Measurements from ENCODE around the gene KAT6B. TPM values are rescaled to one million over a fixed set of nuclear protein-coding genes. Genes with fewer than 3 reads are reported as not detected.

Gene KAT6B
- total RNA-seq, 2 experiments from 2014 or later = 23.1 to 26.9 TPM

GRCh38 chr10:75028049-75028448 lies 201.6 kb downstream of the KAT6B start:
- no peaks in the 10 kb centered on the region for H3K27me3 Mint-ChIP-seq
- ChIA-PET POLR2A (no interaction called here), CTCF (interaction anchor here (0.6 kb wide), 1 partner anchor 206 kb away, joined by 3 read pairs; no protein-coding TSS in a partner anchor)
- no peaks in the 10 kb centered on the region for H3K9me3 Mint-ChIP-seq
- H3K36me3 Mint-ChIP-seq (ENCODE audit: low read depth) = peaks cover 26% of the 10 kb centered on the region
- DNase-seq = no peak
- no peak overlapping the region for H3K27ac Mint-ChIP-seq
- H3K4me3 Mint-ChIP-seq = no peak overlapping the region
- H3K4me1 Mint-ChIP-seq = no peaks in the 10 kb centered on the region

- no peak for DNase-seq
- H3K27ac Mint-ChIP-seq = no peak overlapping the region
These were observed 202.3 kb downstream of the KAT6B start for GRCh38 chr10:75028748-75029147.

DNA sequence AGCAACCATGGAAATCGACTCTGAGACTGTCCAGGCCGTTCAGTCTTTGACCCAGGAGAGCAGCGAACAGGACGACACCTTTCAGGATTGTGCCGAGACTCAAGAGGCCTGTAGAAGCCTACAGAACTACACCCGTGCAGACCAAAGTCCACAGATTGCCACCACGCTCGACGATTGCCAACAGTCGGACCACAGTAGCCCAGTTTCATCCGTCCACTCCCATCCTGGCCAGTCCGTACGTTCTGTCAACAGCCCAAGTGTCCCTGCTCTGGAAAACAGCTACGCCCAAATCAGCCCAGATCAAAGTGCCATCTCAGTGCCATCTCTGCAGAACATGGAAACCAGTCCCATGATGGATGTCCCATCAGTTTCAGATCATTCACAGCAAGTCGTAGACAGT lies 203.0 kb downstream of the KAT6B start:
- Mint-ChIP-seq H3K9me3 (no peaks in the 10 kb centered on the region), H3K27me3 (no peaks in the 10 kb centered on the region), H3K27ac (no peak overlapping the region), H3K36me3 (ENCODE audit: low read depth) (peaks cover 28% of the 10 kb centered on the region), H3K4me3 (no peak overlapping the region), H3K4me1 (peaks cover 9% of the 10 kb centered on the region)
- ChIA-PET POLR2A (no interaction called here), CTCF (interaction anchor here (1.2 to 1.5 kb wide), 3 partner anchors 9 to 290 kb away, joined by 3 to 4 read pairs (median 3); partner anchors contain the start of gene COMTD1)
- no peak for DNase-seq

More at GRCh38 chr10:75028748-75029147, 202.3 kb downstream of the KAT6B start:
- peaks cover 2% of the 10 kb centered on the region for H3K4me1 Mint-ChIP-seq
- CTCF ChIA-PET = interaction anchor here (0.6 to 1.3 kb wide), 2 partner anchors 10 to 115 kb away, joined by 3 to 4 read pairs; no protein-coding TSS in a partner anchor
- no peak overlapping the region for H3K4me3 Mint-ChIP-seq
- POLR2A ChIA-PET = no interaction called here
- H3K27me3 Mint-ChIP-seq = no peaks in the 10 kb centered on the region
- peaks cover 28% of the 10 kb centered on the region for H3K36me3 Mint-ChIP-seq (ENCODE audit: low read depth)
- H3K9me3 Mint-ChIP-seq = no peaks in the 10 kb centered on the region

DNA sequence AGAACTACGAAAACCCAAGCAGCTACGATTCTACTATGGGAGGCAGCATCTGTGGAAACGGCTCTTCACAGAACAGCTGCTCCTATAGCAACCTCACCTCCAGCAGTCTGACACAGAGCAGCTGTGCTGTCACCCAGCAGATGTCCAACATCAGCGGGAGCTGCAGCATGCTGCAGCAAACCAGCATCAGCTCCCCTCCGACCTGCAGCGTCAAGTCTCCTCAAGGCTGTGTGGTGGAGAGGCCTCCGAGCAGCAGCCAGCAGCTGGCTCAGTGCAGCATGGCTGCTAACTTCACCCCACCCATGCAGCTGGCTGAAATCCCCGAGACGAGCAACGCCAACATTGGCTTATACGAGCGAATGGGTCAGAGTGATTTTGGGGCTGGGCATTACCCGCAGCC lies 203.5 kb downstream of the KAT6B start:
- Mint-ChIP-seq H3K27me3 (no peaks in the 10 kb centered on the region), H3K4me3 (no peak overlapping the region), H3K4me1 (peaks cover 13% of the 10 kb centered on the region), H3K36me3 (ENCODE audit: low read depth) (peaks cover 24% of the 10 kb centered on the region), H3K27ac (no peak overlapping the region), H3K9me3 (no peaks in the 10 kb centered on the region)
- CTCF ChIA-PET = interaction anchor here (0.5 to 1.5 kb wide), 5 partner anchors 9 to 290 kb away, joined by 3 to 4 read pairs (median 3); partner anchors contain the start of gene COMTD1
- POLR2A ChIA-PET = no interaction called here
- no peak for DNase-seq

DNA sequence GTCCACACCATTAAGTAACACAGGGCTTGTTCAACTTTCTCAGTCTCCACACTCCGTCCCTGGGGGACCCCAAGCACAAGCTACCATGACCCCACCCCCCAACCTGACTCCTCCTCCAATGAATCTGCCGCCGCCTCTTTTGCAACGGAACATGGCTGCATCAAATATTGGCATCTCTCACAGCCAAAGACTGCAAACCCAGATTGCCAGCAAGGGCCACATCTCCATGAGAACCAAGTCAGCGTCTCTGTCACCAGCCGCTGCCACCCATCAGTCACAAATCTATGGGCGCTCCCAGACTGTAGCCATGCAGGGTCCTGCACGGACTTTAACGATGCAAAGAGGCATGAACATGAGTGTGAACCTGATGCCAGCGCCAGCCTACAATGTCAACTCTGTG lies 204.0 kb downstream of the KAT6B start:
- Mint-ChIP-seq H3K27me3 (no peaks in the 10 kb centered on the region), H3K4me1 (peaks cover 16% of the 10 kb centered on the region), H3K9me3 (no peaks in the 10 kb centered on the region), H3K36me3 (ENCODE audit: low read depth) (peaks cover 23% of the 10 kb centered on the region), H3K4me3 (no peak overlapping the region), H3K27ac (no peak overlapping the region)
- ChIA-PET POLR2A (no interaction called here), CTCF (interaction anchor here (0.5 to 1.5 kb wide), 4 partner anchors 155 to 291 kb away, joined by 3 read pairs; partner anchors contain the start of gene COMTD1)
- no peak for DNase-seq

DNA sequence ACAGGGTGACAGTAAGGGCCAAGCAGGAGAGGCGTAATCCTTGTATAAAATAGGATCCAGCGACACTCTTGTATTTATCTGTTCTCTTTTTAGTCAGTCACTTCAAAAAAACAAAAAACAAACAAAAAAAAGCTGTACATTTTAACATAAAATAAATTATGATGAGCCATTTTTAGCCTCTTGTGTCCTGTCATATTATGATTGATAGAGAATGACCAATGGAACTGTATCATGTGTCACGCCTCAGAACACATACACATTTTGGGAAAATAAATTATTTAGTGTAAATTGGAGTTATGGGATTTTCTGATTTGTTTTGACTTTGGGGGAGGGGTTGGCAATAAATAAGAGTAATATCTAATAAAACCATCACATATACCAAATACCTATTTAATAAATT lies 205.7 kb downstream of the KAT6B start:
- ChIA-PET CTCF (no interaction called here), POLR2A (no interaction called here)
- Mint-ChIP-seq H3K36me3 (ENCODE audit: low read depth) (peaks cover 19% of the 10 kb centered on the region), H3K9me3 (no peaks in the 10 kb centered on the region), H3K4me1 (peaks cover 16% of the 10 kb centered on the region), H3K27ac (no peak overlapping the region), H3K27me3 (no peaks in the 10 kb centered on the region), H3K4me3 (no peak overlapping the region)
- no peak for DNase-seq

DNA sequence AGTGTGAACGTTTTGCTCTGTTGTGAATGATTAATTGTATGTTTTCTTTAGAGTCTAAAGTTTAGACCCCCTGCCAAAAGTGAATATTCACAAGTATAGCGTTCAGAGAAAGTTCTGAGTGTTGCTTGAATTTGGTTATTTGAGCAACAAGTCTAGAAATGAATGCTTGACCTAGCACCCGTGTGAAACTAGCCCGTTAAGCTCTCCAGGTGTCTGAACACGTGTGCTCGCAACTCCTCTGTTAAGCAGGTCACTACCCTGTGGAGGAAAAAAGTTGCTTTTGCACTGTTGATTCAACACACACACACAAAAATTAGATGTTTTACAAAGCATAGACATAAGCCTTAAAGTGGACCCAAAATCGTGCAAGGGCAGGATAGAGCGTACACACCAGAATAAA lies 206.4 kb downstream of the KAT6B start:
- H3K9me3 Mint-ChIP-seq = no peaks in the 10 kb centered on the region
- no peak overlapping the region for H3K4me3 Mint-ChIP-seq
- DNase-seq = no peak
- H3K36me3 Mint-ChIP-seq (ENCODE audit: low read depth) = peaks cover 19% of the 10 kb centered on the region
- peaks cover 16% of the 10 kb centered on the region for H3K4me1 Mint-ChIP-seq
- H3K27me3 Mint-ChIP-seq = no peaks in the 10 kb centered on the region
- ChIA-PET POLR2A (no interaction called here), CTCF (no interaction called here)
- H3K27ac Mint-ChIP-seq = no peak overlapping the region

GRCh38 chr10:75033399-75034130 lies 207.2 kb downstream of the KAT6B start:
- POLR2A ChIA-PET = no interaction called here
- no peak overlapping the region for H3K4me3 Mint-ChIP-seq
- H3K9me3 Mint-ChIP-seq = no peaks in the 10 kb centered on the region
- H3K27ac Mint-ChIP-seq = no peak overlapping the region
- peaks cover 17% of the 10 kb centered on the region for H3K36me3 Mint-ChIP-seq (ENCODE audit: low read depth)
- CTCF ChIA-PET = interaction anchor here (0.5 to 1.5 kb wide), 6 partner anchors 12 to 617 kb away, joined by 3 to 4 read pairs (median 3); no protein-coding TSS in a partner anchor
- H3K4me1 Mint-ChIP-seq = peaks cover 16% of the 10 kb centered on the region
- H3K27me3 Mint-ChIP-seq = no peaks in the 10 kb centered on the region
- DNase-seq = no peak

- Mint-ChIP-seq H3K27me3 (no peaks in the 10 kb centered on the region), H3K27ac (no peak overlapping the region), H3K4me3 (no peak overlapping the region), H3K9me3 (no peaks in the 10 kb centered on the region), H3K4me1 (peaks cover 16% of the 10 kb centered on the region), H3K36me3 (ENCODE audit: low read depth) (peaks cover 16% of the 10 kb centered on the region)
- DNase-seq = no peak
- CTCF ChIA-PET = interaction anchor here (1.0 to 1.5 kb wide), 5 partner anchors 11 to 255 kb away, joined by 3 to 4 read pairs (median 3); no protein-coding TSS in a partner anchor
- POLR2A ChIA-PET = no interaction called here
These were observed 207.7 kb downstream of the KAT6B start for GRCh38 chr10:75034131-75034512.

DNA sequence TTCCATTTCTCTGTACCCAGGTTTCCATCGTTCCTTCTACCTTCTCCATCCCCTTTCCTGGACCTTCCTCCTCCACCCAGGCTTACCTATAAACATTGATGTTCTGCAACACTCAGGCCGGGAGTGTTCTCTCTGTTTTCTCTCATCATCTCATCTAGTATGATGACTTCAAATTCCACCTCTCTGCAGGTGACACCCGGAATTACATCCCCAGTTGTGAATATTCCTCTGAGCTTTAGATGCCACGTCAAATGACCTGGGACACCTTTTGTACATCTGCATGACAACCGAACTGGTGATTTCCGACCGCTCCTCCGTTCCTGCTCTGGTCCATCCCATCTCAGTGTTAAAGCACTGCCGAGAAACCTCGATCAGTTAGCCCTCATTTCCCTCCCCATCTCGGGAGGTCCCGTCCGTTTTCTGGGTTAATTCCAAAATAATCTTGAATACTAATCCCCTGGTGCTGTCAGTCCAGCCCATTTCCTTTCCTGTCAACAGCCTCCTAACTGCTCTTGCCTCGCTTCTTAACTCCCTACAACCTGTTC lies 208.4 kb downstream of the KAT6B start:
- no peaks in the 10 kb centered on the region for H3K27me3 Mint-ChIP-seq
- no peaks in the 10 kb centered on the region for H3K9me3 Mint-ChIP-seq
- H3K36me3 Mint-ChIP-seq (ENCODE audit: low read depth) = peaks cover 9% of the 10 kb centered on the region
- H3K27ac Mint-ChIP-seq = no peak overlapping the region
- no peak overlapping the region for H3K4me3 Mint-ChIP-seq
- POLR2A ChIA-PET = no interaction called here
- DNase-seq = no peak
- H3K4me1 Mint-ChIP-seq = peaks cover 16% of the 10 kb centered on the region
- CTCF ChIA-PET = interaction anchor here (1.1 to 1.5 kb wide), 4 partner anchors 14 to 256 kb away, joined by 3 to 4 read pairs (median 3); no protein-coding TSS in a partner anchor

- H3K36me3 Mint-ChIP-seq (ENCODE audit: low read depth) = peaks cover 1% of the 10 kb centered on the region
- no peaks in the 10 kb centered on the region for H3K9me3 Mint-ChIP-seq
- H3K27me3 Mint-ChIP-seq = no peaks in the 10 kb centered on the region
- H3K4me3 Mint-ChIP-seq = no peak overlapping the region
- ChIA-PET POLR2A (interaction anchor here (0.6 kb wide), 1 partner anchor 10 kb away, joined by 8 read pairs; no protein-coding TSS in a partner anchor), CTCF (no interaction called here)
- peaks cover 16% of the 10 kb centered on the region for H3K4me1 Mint-ChIP-seq
- no peak for DNase-seq
- no peak overlapping the region for H3K27ac Mint-ChIP-seq
These were observed 209.7 kb downstream of the KAT6B start for GRCh38 chr10:75035975-75036708.

DNA sequence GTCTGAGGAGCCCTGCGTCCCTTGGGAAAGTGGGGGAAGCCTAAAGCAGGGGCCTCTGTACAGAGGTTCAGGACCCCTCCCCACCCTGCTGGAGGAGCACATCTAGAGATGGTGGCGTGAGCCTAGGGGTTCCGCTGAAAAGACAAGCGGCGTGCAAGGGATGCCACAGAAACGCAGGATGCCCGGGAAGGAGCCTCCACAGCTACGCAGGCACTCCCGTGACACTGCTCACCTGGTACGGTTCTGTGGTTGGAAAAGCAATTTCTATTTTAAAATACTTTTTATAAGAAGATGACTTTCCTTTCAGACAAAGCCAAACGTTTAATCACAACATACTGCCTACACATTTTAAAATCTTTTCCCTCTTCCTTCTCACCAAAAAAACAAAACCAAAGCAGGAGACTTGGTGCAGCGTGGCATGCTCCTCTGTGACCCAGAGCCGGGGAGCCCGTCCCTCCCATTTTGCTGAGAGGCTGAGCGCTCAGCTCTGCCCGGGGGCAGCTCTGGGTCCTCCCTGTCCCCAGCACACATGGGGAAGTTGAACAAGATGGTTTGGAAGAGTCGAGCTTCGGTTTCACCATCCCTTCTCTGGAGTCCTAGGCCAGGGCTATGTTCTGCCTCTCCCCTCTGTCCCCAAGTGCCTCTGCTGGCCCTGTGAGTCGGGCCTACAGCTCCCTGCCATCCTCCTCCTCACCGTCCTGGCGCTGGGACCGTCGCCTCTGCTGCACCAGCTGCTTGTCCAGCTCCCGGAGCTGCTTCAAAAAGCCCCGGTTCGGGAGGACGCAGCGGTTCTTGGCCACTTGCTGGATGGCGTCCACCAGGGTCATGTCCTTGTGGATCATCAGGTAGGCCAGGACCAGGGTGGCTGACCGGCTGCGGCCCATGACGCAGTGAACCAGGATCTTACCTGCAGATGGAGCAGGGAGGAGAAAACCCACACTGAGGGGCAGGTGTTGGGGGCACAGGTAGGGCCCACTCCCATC lies 211.1 kb downstream of the KAT6B start:
- Mint-ChIP-seq H3K27ac (no peak overlapping the region), H3K27me3 (no peaks in the 10 kb centered on the region)

More for the DNA sequence above, 211.1 kb downstream of the KAT6B start:
- ChIA-PET CTCF (interaction anchor here (1.1 kb wide), 1 partner anchor 8 kb away, joined by 4 read pairs; no protein-coding TSS in a partner anchor), POLR2A (no interaction called here)
- peaks cover 1% of the 10 kb centered on the region for H3K36me3 Mint-ChIP-seq (ENCODE audit: low read depth)
- no peak for DNase-seq
- peaks cover 21% of the 10 kb centered on the region for H3K4me1 Mint-ChIP-seq
- no peaks in the 10 kb centered on the region for H3K9me3 Mint-ChIP-seq
- H3K4me3 Mint-ChIP-seq = no peak overlapping the region

All from activated CD4-positive, alpha-beta T cell treated with anti-CD3 and anti-CD28 coated beads, Interleukin-2, amount 10 ng/mL, durations not matched to agents 7 days and 5 days (primary cell).